ENCODE results near the gene AP5S1.
A peak's percentile ranks its signal among the peaks of the same experiment; 100 is the strongest.
"Not testable (repeated sequence)": the region's sequence is repeated elsewhere in the genome, so short reads cannot be mapped to it uniquely, and the experiment has no call there.

The AP5S1 gene

GRCh38 chr20:3794168-3794567 lies 26.2 kb upstream of the AP5S1 start:
- DNase-seq = not testable (repeated sequence)

GRCh38 chr20:3794701-3795420 lies 25.5 kb upstream of the AP5S1 start:
- DNase-seq = no peak

GRCh38 chr20:3795511-3796468 lies 24.6 kb upstream of the AP5S1 start, which contains the start of gene CDC25B:
Gene CDC25B (plus strand): TSS chr20:3796310. CDS start chr20:3796532, 222 bp downstream.
- peak; percentile 96 for DNase-seq

GRCh38 chr20:3796477-3797225 lies 23.7 kb upstream of the AP5S1 start:
- no peak for DNase-seq

- DNase-seq = no peak
These were observed 23.2 kb upstream of the AP5S1 start for GRCh38 chr20:3797226-3797545.

- DNase-seq = no peak
These were observed 22.6 kb upstream of the AP5S1 start for GRCh38 chr20:3797592-3798372.

GRCh38 chr20:3798373-3798768 lies 22.0 kb upstream of the AP5S1 start:
- no peak for DNase-seq

GRCh38 chr20:3798908-3799248 lies 21.5 kb upstream of the AP5S1 start:
- peak; percentile 63 for DNase-seq

- DNase-seq = no peak
These were observed 20.0 kb upstream of the AP5S1 start for GRCh38 chr20:3800256-3800877.

- DNase-seq = no peak
These were observed 19.5 kb upstream of the AP5S1 start for GRCh38 chr20:3800878-3801260.

- no peak for DNase-seq
These were observed 19.0 kb upstream of the AP5S1 start for GRCh38 chr20:3801299-3801698.

- DNase-seq = no peak
These were observed 18.5 kb upstream of the AP5S1 start for GRCh38 chr20:3801846-3802245.

- no peak for DNase-seq
These were observed 17.7 kb upstream of the AP5S1 start for GRCh38 chr20:3802524-3803239.

- DNase-seq = no peak
These were observed 17.1 kb upstream of the AP5S1 start for GRCh38 chr20:3803289-3803688.

GRCh38 chr20:3803854-3804253 lies 16.5 kb upstream of the AP5S1 start:
- DNase-seq = no peak

GRCh38 chr20:3804254-3804751 lies 16.0 kb upstream of the AP5S1 start:
- no peak for DNase-seq

GRCh38 chr20:3804781-3805180 lies 15.6 kb upstream of the AP5S1 start:
- DNase-seq = no peak

- DNase-seq = peak; percentile 16
These were observed 11.8 kb upstream of the AP5S1 start for GRCh38 chr20:3808544-3808943.

- peak; percentile 99 for DNase-seq
These were observed 8.7 kb upstream of the AP5S1 start for GRCh38 chr20:3811467-3812258.

- no peak for DNase-seq
These were observed 8.1 kb upstream of the AP5S1 start for GRCh38 chr20:3812259-3812681.
